Measurements from ENCODE around the gene NHSL2. TPM values are rescaled to one million over a fixed set of nuclear protein-coding genes. Genes with fewer than 3 reads are reported as not detected.

NHSL2 gene
- total RNA-seq, 1 donor from 2014 or later, result 58.1 TPM

DNA sequence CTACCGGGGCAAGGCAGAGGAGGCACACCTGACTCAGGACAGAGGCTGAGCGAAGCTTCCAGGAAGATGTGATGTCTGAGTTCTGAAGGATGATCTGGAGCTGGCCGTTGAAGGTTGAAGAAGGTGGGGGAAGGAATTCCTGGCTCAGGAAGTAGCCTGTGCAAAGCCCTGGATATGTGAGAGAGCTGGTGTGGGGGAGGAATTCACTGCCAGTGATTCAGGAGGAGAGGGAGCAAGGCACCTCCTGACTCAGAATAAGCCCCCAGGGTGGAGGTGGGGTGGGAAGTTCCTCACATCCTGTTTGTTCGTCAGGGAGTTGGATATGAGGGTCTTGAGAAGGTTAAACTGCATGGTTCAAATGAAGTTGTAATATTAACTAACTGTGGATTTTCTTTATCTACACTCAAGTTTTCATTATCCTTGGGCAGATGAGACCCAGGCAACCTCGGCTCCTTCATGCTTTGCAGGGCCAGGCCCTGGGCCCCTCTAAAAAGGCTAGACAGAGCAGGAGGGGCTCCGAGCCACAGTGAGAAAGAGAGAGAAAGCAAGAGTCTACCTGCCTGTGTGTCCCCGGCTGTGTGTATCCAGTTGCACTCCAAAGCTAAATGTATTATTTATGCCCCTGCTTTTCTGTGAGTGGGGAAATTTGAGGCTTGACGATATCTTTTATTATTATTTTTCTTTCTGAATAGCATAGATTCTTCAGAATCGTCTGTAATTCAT is 7.1 kb downstream of the NHSL2 start:
- no peak for DNase-seq (ENCODE audit: low spot score in 2 of 2)
- H3K27ac ChIP-seq, result no peak overlapping the region
- no peaks in the 10 kb centered on the region for H3K27me3 ChIP-seq
- H3K4me3 ChIP-seq, result no peak overlapping the region
- no peak for TF ChIP-seq CTCF (IDR thresholded peaks at IDR 0.05)
- no peaks in the 10 kb centered on the region for H3K36me3 ChIP-seq
- intact Hi-C loops (cut with DNase I), result no loop called here
- no peaks in the 10 kb centered on the region for H3K9me3 ChIP-seq
- no peaks in the 10 kb centered on the region for H3K4me1 ChIP-seq

GRCh38 chrX:71919431-71919830 is 8.8 kb downstream of the NHSL2 start:
- H3K27me3 ChIP-seq, result no peaks in the 10 kb centered on the region
- no peaks in the 10 kb centered on the region for H3K4me1 ChIP-seq
- H3K4me3 ChIP-seq, result no peak overlapping the region
- no peak overlapping the region for H3K27ac ChIP-seq
- TF ChIP-seq CTCF (IDR thresholded peaks at IDR 0.05), result no peak
- no peaks in the 10 kb centered on the region for H3K36me3 ChIP-seq
- no peak for DNase-seq (ENCODE audit: low spot score in 2 of 2)
- intact Hi-C loops (cut with DNase I), result no loop called here
- H3K9me3 ChIP-seq, result no peaks in the 10 kb centered on the region

GRCh38 chrX:71919886-71920285 is 9.2 kb downstream of the NHSL2 start:
- DNase-seq (ENCODE audit: low spot score in 2 of 2), result no peak
- H3K27me3 ChIP-seq, result no peaks in the 10 kb centered on the region
- intact Hi-C loops (cut with DNase I), result no loop called here
- H3K36me3 ChIP-seq, result no peaks in the 10 kb centered on the region
- no peaks in the 10 kb centered on the region for H3K4me1 ChIP-seq
- H3K4me3 ChIP-seq, result no peak overlapping the region
- H3K9me3 ChIP-seq, result no peaks in the 10 kb centered on the region
- H3K27ac ChIP-seq, result no peak overlapping the region
- TF ChIP-seq CTCF (IDR thresholded peaks at IDR 0.05), result no peak

GRCh38 chrX:71922686-71923085 is 12.0 kb downstream of the NHSL2 start:
- H3K27ac ChIP-seq, result no peak overlapping the region
- intact Hi-C loops (cut with DNase I), result no loop called here
- no peaks in the 10 kb centered on the region for H3K36me3 ChIP-seq

GRCh38 chrX:71923516-71923915 is 12.9 kb downstream of the NHSL2 start:
- intact Hi-C loops (cut with DNase I), result no loop called here
- H3K4me1 ChIP-seq, result no peaks in the 10 kb centered on the region
- no peaks in the 10 kb centered on the region for H3K9me3 ChIP-seq
- H3K4me3 ChIP-seq, result no peak overlapping the region
- H3K27ac ChIP-seq, result no peak overlapping the region
- no peaks in the 10 kb centered on the region for H3K36me3 ChIP-seq
- H3K27me3 ChIP-seq, result no peaks in the 10 kb centered on the region
- no peak for DNase-seq (ENCODE audit: low spot score in 2 of 2)
- no peak for TF ChIP-seq CTCF (IDR thresholded peaks at IDR 0.05)

More at GRCh38 chrX:71922686-71923085, 12.0 kb downstream of the NHSL2 start:
- DNase-seq (ENCODE audit: low spot score in 2 of 2), result no peak
- no peak for TF ChIP-seq CTCF (IDR thresholded peaks at IDR 0.05)
- Histone ChIP-seq H3K27me3 (no peaks in the 10 kb centered on the region), H3K4me1 (no peaks in the 10 kb centered on the region), H3K4me3 (no peak overlapping the region), H3K9me3 (no peaks in the 10 kb centered on the region)

GRCh38 chrX:71927040-71927439 is 16.4 kb downstream of the NHSL2 start:
- no peaks in the 10 kb centered on the region for H3K36me3 ChIP-seq
- no peak for TF ChIP-seq CTCF (IDR thresholded peaks at IDR 0.05)

More at GRCh38 chrX:71927040-71927439, 16.4 kb downstream of the NHSL2 start:
- no peaks in the 10 kb centered on the region for H3K4me1 ChIP-seq
- intact Hi-C loops (cut with DNase I), result no loop called here
- H3K9me3 ChIP-seq, result no peaks in the 10 kb centered on the region
- no peak overlapping the region for H3K27ac ChIP-seq
- no peak overlapping the region for H3K4me3 ChIP-seq
- DNase-seq (ENCODE audit: low spot score in 2 of 2), result no peak
- H3K27me3 ChIP-seq, result no peaks in the 10 kb centered on the region
